SK-N-MC (cell line): ENCODE measurements around the gene NDST1.

Experiments used
- DNase-seq: peaks from one replicate; pipeline ENCODE4 v3.0.0-alpha.2; 2011; ENCODE audit warnings: low read depth, low spot score
- H3K27ac ChIP-seq: fragments of 200-600 bp; sonication (generic); 2 replicates; pipeline ENCODE4 v1.5.1; 2016; ENCODE audit warnings: mixed run types
- H3K36me3 ChIP-seq: fragments of 200-600 bp; sonication (generic); 2 replicates; pipeline ENCODE4 v1.6.1; 2017; ENCODE audit warnings: antibody characterized with exemption, low read length, mixed read lengths; ENCODE audit not compliant: insufficient read depth
- H3K4me3 ChIP-seq: fragments of 200-600 bp; sonication (generic); 2 replicates; pipeline ENCODE4 v1.5.1; 2016
- H3K9ac ChIP-seq: fragments of 200-600 bp; sonication (generic); 2 replicates; pipeline ENCODE4 v1.8.0; 2017; ENCODE audit warnings: mixed run types, mixed read lengths; ENCODE audit not compliant: insufficient read length
- H3K9me3 ChIP-seq: fragments of 200-600 bp; sonication (generic); 2 replicates; pipeline ENCODE4 v1.6.1; 2017; ENCODE audit warnings: low read depth, mild to moderate bottlenecking, antibody characterized with exemption, low read length, moderate library complexity, mixed read lengths
- EZH2 ChIP-seq: fragments of 200-600 bp; sonication (generic); IDR thresholded peaks from one replicate; pipeline ENCODE4 v1.6.1; 2017; ENCODE audit warnings: antibody characterized with exemption
- FOXP2 ChIP-seq: optimal IDR thresholded peaks from 2 replicates; pipeline ENCODE3; 2011; ENCODE audit warnings: mild to moderate bottlenecking, moderate library complexity; ENCODE audit not compliant: insufficient read depth; ENCODE audit errors: extremely low read length, control extremely low read depth
- POLR2AphosphoS5 ChIP-seq: IDR thresholded peaks from 2 replicates; pipeline ENCODE4 v1.6.1; 2012; ENCODE audit warnings: mild to moderate bottlenecking, low read depth, low read length, borderline replicate concordance

The NDST1 gene

GRCh38 chr5:150539206-150539605, 31.3 kb downstream of the NDST1 start:
- DNase-seq = no peak
- Histone ChIP-seq H3K36me3 (peaks cover 52% of the 10 kb centered on the region; the same call in 1 of the 2 replicates), H3K4me3 (no peak overlapping the region), H3K9ac (no peak overlapping the region), H3K9me3 (no peaks in the 10 kb centered on the region), H3K27ac (no peak overlapping the region)
- TF ChIP-seq POLR2AphosphoS5 (no peak), EZH2 (no peak), FOXP2 (no peak)

GRCh38 chr5:150540042-150540441, 32.1 kb downstream of the NDST1 start:
- Histone ChIP-seq H3K27ac (no peak overlapping the region), H3K36me3 (peaks cover 45% of the 10 kb centered on the region), H3K4me3 (no peak overlapping the region), H3K9me3 (no peaks in the 10 kb centered on the region), H3K9ac (no peak overlapping the region)
- DNase-seq = no peak
- TF ChIP-seq EZH2 (no peak), FOXP2 (no peak), POLR2AphosphoS5 (no peak)

- H3K9ac ChIP-seq = no peak overlapping the region
- no peak overlapping the region for H3K27ac ChIP-seq
Observed at GRCh38 chr5:150540615-150541396, 32.9 kb downstream of the NDST1 start.

GRCh38 chr5:150541397-150541675, 33.4 kb downstream of the NDST1 start:
- TF ChIP-seq POLR2AphosphoS5 (no peak), EZH2 (no peak), FOXP2 (no peak)
- Histone ChIP-seq H3K9me3 (no peaks in the 10 kb centered on the region), H3K36me3 (peaks cover 43% of the 10 kb centered on the region), H3K27ac (no peak overlapping the region), H3K4me3 (no peak overlapping the region), H3K9ac (no peak overlapping the region)
- DNase-seq = no peak

More at GRCh38 chr5:150540615-150541396, 32.9 kb downstream of the NDST1 start:
- no peaks in the 10 kb centered on the region for H3K9me3 ChIP-seq
- peaks cover 45% of the 10 kb centered on the region for H3K36me3 ChIP-seq
- TF ChIP-seq FOXP2 = no peak
- TF ChIP-seq POLR2AphosphoS5 = no peak
- TF ChIP-seq EZH2 = no peak
- no peak for DNase-seq
- H3K4me3 ChIP-seq = no peak overlapping the region

- no peak overlapping the region for H3K4me3 ChIP-seq
- H3K27ac ChIP-seq = no peak overlapping the region
- H3K9me3 ChIP-seq = no peaks in the 10 kb centered on the region
- no peak overlapping the region for H3K9ac ChIP-seq
- peaks cover 43% of the 10 kb centered on the region for H3K36me3 ChIP-seq
- TF ChIP-seq POLR2AphosphoS5 (no peak), EZH2 (no peak), FOXP2 (no peak)
- no peak for DNase-seq
Observed at GRCh38 chr5:150541895-150542294, 34.0 kb downstream of the NDST1 start.

GRCh38 chr5:150542933-150543445, 35.1 kb downstream of the NDST1 start:
- Histone ChIP-seq H3K9ac (no peak overlapping the region), H3K27ac (no peak overlapping the region), H3K4me3 (no peak overlapping the region), H3K36me3 (peaks cover 43% of the 10 kb centered on the region), H3K9me3 (no peaks in the 10 kb centered on the region)
- TF ChIP-seq POLR2AphosphoS5 (no peak), FOXP2 (no peak), EZH2 (no peak)
- DNase-seq = no peak

GRCh38 chr5:150544611-150545219, 36.8 kb downstream of the NDST1 start:
- H3K27ac ChIP-seq = no peak overlapping the region
- H3K9ac ChIP-seq = no peak overlapping the region
- H3K9me3 ChIP-seq = no peaks in the 10 kb centered on the region
- no peak overlapping the region for H3K4me3 ChIP-seq
- TF ChIP-seq FOXP2 (no peak), POLR2AphosphoS5 (no peak), EZH2 (no peak)
- DNase-seq = no peak
- H3K36me3 ChIP-seq = peaks cover 31% of the 10 kb centered on the region

GRCh38 chr5:150545246-150545645, 37.3 kb downstream of the NDST1 start:
- peaks cover 27% of the 10 kb centered on the region for H3K36me3 ChIP-seq

GRCh38 chr5:150548123-150548522, 40.2 kb downstream of the NDST1 start:
- no peak for DNase-seq

More at GRCh38 chr5:150545246-150545645, 37.3 kb downstream of the NDST1 start:
- DNase-seq = no peak
- H3K27ac ChIP-seq = no peak overlapping the region
- H3K4me3 ChIP-seq = no peak overlapping the region
- TF ChIP-seq POLR2AphosphoS5 = no peak
- TF ChIP-seq EZH2 = no peak
- no peak for TF ChIP-seq FOXP2
- H3K9me3 ChIP-seq = no peaks in the 10 kb centered on the region
- H3K9ac ChIP-seq = no peak overlapping the region

More at GRCh38 chr5:150548123-150548522, 40.2 kb downstream of the NDST1 start:
- H3K9me3 ChIP-seq = no peaks in the 10 kb centered on the region
- TF ChIP-seq FOXP2 (no peak), EZH2 (no peak)
- no peak overlapping the region for H3K9ac ChIP-seq
- H3K27ac ChIP-seq = no peak overlapping the region
- no peak overlapping the region for H3K4me3 ChIP-seq
- H3K36me3 ChIP-seq = peaks cover 17% of the 10 kb centered on the region
